ACHN (cell line): ENCODE measurements around the gene SRSF8.
"Not testable (repeated sequence)": the region's sequence is repeated elsewhere in the genome, so short reads cannot be mapped to it uniquely, and the experiment has no call there.

Source experiments
- DNase-seq: peaks from one replicate; pipeline ENCODE4 v3.0.0-alpha.2; 2015
- in situ Hi-C: cut with HindIII; loops from 2 replicates; pipeline ENCODE4 v1.10.0; 2017; ENCODE audit warnings: low sequenced_read_pairs, low pct_ligation_motif_present, low pct_unique_long_range_greater_than_20kb

The SRSF8 gene

GRCh38 chr11:95066716-95067038 lies at the start of gene SRSF8:
Gene SRSF8 (plus strand): TSS chr11:95066919. CDS start chr11:95067227, 308 bp downstream.
- in situ Hi-C loops = no loop called here

GRCh38 chr11:95021468-95021867 lies 45.3 kb upstream of the SRSF8 start:
- DNase-seq, in situ Hi-C loops: not testable (repeated sequence)

More at GRCh38 chr11:95066716-95067038, at the start of gene SRSF8:
- no peak for DNase-seq

GRCh38 chr11:95024958-95025357 lies 41.8 kb upstream of the SRSF8 start, which contains the start of gene KDM4E:
Gene KDM4E (plus strand): TSS chr11:95025258. CDS start chr11:95025558, 300 bp downstream.
- in situ Hi-C loops = no loop called here
- DNase-seq = no peak

- in situ Hi-C loops, DNase-seq: not testable (repeated sequence)
These were observed 41.1 kb upstream of the SRSF8 start for GRCh38 chr11:95025594-95025993.

GRCh38 chr11:95028357-95028756 lies 38.4 kb upstream of the SRSF8 start:
- in situ Hi-C loops = no loop called here
- no peak for DNase-seq

- DNase-seq = no peak
These were observed 33.7 kb upstream of the SRSF8 start for GRCh38 chr11:95033051-95033450.

GRCh38 chr11:95035316-95035715 lies 31.4 kb upstream of the SRSF8 start:
- no peak for DNase-seq
- in situ Hi-C loops = no loop called here

More at GRCh38 chr11:95033051-95033450, 33.7 kb upstream of the SRSF8 start:
- in situ Hi-C loops = no loop called here

- in situ Hi-C loops, DNase-seq: not testable (repeated sequence)
These were observed 29.2 kb upstream of the SRSF8 start for GRCh38 chr11:95037356-95038035.

GRCh38 chr11:95042239-95042638 lies 24.5 kb upstream of the SRSF8 start:
- no peak for DNase-seq
- in situ Hi-C loops = no loop called here

- no peak for DNase-seq
- in situ Hi-C loops = no loop called here
These were observed 23.8 kb upstream of the SRSF8 start for GRCh38 chr11:95042906-95043305.

GRCh38 chr11:95044010-95044409 lies 22.7 kb upstream of the SRSF8 start:
- in situ Hi-C loops = no loop called here
- DNase-seq = no peak

GRCh38 chr11:95045812-95046211 lies 20.9 kb upstream of the SRSF8 start:
- in situ Hi-C loops = no loop called here
- no peak for DNase-seq

GRCh38 chr11:95049122-95049521 lies 17.6 kb upstream of the SRSF8 start, which contains the start of gene KDM4F:
Gene KDM4F (plus strand): TSS chr11:95049422.
- DNase-seq, in situ Hi-C loops: not testable (repeated sequence)

GRCh38 chr11:95050595-95051202 lies 16.0 kb upstream of the SRSF8 start:
- in situ Hi-C loops = no loop called here
- DNase-seq = no peak

GRCh38 chr11:95054356-95054755 lies 12.4 kb upstream of the SRSF8 start:
- in situ Hi-C loops = no loop called here
- no peak for DNase-seq

- in situ Hi-C loops = no loop called here
- no peak for DNase-seq
These were observed 11.3 kb upstream of the SRSF8 start for GRCh38 chr11:95055283-95055897.

GRCh38 chr11:95057959-95058358 lies 8.8 kb upstream of the SRSF8 start:
- in situ Hi-C loops = no loop called here

GRCh38 chr11:95058621-95059020 lies 8.1 kb upstream of the SRSF8 start:
- in situ Hi-C loops = no loop called here

More at GRCh38 chr11:95057959-95058358, 8.8 kb upstream of the SRSF8 start:
- no peak for DNase-seq

GRCh38 chr11:95059046-95059445 lies 7.7 kb upstream of the SRSF8 start:
- DNase-seq = no peak
- in situ Hi-C loops = no loop called here

More at GRCh38 chr11:95058621-95059020, 8.1 kb upstream of the SRSF8 start:
- DNase-seq = no peak

- in situ Hi-C loops = no loop called here
- DNase-seq = no peak
These were observed 1.4 kb upstream of the SRSF8 start for GRCh38 chr11:95065336-95065735.
